Measurements from ENCODE around the gene HDAC4. TPM values are rescaled to one million over a fixed set of nuclear protein-coding genes. Genes with fewer than 3 reads are reported as not detected.

Gene HDAC4
- total and polyA plus RNA-seq, 8 donors = 1.7 to 98.8 (median 24.5) TPM

DNA sequence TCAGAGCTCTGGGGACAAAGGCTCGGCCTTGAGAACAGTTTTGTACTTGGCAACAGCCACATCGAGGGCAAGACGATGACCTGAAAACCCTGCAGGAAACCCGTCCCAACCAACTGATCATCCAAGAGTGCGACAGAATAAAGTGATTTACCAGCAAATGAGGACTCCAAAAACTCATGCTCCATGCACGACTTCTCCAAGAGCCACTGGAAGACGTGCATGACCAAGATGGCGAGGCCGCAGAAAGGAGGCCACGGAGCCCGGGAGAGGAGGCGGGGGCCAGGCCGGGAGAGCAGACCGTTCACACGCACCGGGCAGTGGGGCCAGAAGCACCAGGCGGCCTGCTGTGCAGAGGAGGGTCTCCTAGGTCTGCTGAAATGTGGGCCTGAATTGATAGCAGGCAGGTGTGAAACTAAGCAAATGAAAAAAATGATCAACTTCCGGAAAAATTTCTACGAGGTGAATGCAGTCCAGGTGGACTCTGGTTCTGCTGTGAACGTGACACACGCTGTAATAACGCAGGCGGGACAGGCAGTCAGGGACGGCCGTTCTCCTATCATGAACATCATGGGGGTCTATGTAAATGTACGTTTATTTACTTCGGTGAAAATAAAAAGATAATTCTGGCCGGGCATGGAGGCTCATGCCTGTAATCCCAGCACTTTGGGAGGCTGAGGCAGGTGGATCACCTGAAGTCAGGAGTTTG is 252.2 kb downstream of the HDAC4 start:
- TF ChIP-seq POLR2A (IDR thresholded peaks at IDR 0.05) (no peak), CTCF (IDR thresholded peaks at IDR 0.05) (no peak), EP300 (IDR thresholded peaks at IDR 0.05) (no peak), POLR2AphosphoS5 (IDR thresholded peaks at IDR 0.05) (no peak)
- peaks cover 21 to 93% (median 79%) of the 10 kb centered on the region in 4 donors for H3K36me3 ChIP-seq
- H3K27ac ChIP-seq = no peak overlapping the region
- intact Hi-C loops (cut with DNase I; ENCODE audit: low total_unique reads) = no loop called here
- 95 to 97% (median 96%) methylated on average over 28 of the region's 28 CpGs for WGBS, 5 donors
- no peak overlapping the region for H3K4me3 ChIP-seq
- peaks cover 0 to 19% (median 11%) of the 10 kb centered on the region in 4 donors for H3K4me1 ChIP-seq
- no peaks in the 10 kb centered on the region for H3K9me3 ChIP-seq
- no peaks in the 10 kb centered on the region for H3K27me3 ChIP-seq
- DNase-seq = no peak

- no peak for TF ChIP-seq POLR2AphosphoS5 (IDR thresholded peaks at IDR 0.05)
- no peak for TF ChIP-seq CTCF (IDR thresholded peaks at IDR 0.05)
- TF ChIP-seq EP300 (IDR thresholded peaks at IDR 0.05) = no peak
- TF ChIP-seq POLR2A (IDR thresholded peaks at IDR 0.05) = no peak
- no peak for DNase-seq
- intact Hi-C loops (cut with DNase I; ENCODE audit: low total_unique reads) = no loop called here
- Histone ChIP-seq H3K36me3 (peaks cover 27 to 93% (median 79%) of the 10 kb centered on the region in 4 donors), H3K27me3 (no peaks in the 10 kb centered on the region), H3K27ac (no peak overlapping the region), H3K4me1 (peaks cover 0 to 19% (median 11%) of the 10 kb centered on the region in 4 donors), H3K9me3 (no peaks in the 10 kb centered on the region), H3K4me3 (no peak overlapping the region)
- 89 to 95% (median 94%) methylated on average over 5 to 9 of the region's 9 CpGs for WGBS, 5 donors
Measured at GRCh38 chr2:239147376-239147775, 253.4 kb downstream of the HDAC4 start.

GRCh38 chr2:239146741-239147181 is 254.1 kb downstream of the HDAC4 start:
- Histone ChIP-seq H3K4me1 (peaks cover 0 to 17% (median 9%) of the 10 kb centered on the region in 4 donors), H3K27ac (no peak overlapping the region), H3K27me3 (no peaks in the 10 kb centered on the region), H3K4me3 (no peak overlapping the region), H3K9me3 (no peaks in the 10 kb centered on the region), H3K36me3 (peaks cover 28 to 93% (median 81%) of the 10 kb centered on the region in 4 donors)
- no peak for DNase-seq
- intact Hi-C loops (cut with DNase I; ENCODE audit: low total_unique reads) = no loop called here
- WGBS, 5 donors = 92 to 96% (median 94%) methylated on average over 11 to 12 of the region's 12 CpGs
- TF ChIP-seq POLR2AphosphoS5 (IDR thresholded peaks at IDR 0.05) = no peak

DNA sequence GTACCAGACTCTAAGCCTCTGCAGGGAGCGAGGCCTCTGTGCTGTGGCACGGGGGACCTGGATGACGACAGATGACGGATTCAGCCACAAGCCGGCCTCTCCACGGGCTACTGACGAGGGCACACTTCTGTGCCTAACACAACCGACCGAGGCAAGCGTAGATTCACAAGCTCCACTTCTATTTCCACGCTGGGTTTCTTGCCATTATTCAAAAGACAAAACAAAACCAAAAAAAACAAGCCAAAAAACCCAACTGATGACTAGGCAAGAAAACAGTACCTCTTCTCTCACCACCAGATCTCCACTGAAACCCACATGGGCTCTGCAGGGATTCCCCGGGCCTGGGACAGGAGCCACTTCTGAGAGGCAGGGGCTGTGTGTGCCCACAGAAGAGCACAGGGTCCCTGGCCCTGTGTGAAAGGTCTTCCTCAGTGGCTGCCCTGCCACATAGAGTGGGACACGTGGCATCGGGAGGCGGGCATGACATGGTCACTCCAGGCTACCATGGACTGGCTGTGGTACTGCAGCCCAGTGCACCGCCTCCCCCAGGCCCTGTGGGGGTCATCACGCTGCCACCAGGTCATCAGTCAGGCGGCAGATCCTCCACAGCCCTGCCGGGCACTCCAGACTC is 254.7 kb downstream of the HDAC4 start:
- peaks cover 28 to 93% (median 85%) of the 10 kb centered on the region in 4 donors for H3K36me3 ChIP-seq
- H3K27ac ChIP-seq = no peak overlapping the region
- H3K4me1 ChIP-seq = peaks cover 0 to 14% (median 8%) of the 10 kb centered on the region in 4 donors
- 86 to 93% (median 87%) methylated on average over 15 to 19 of the region's 19 CpGs for WGBS, 5 donors
- DNase-seq = no peak
- no peaks in the 10 kb centered on the region for H3K27me3 ChIP-seq
- intact Hi-C loops (cut with DNase I; ENCODE audit: low total_unique reads) = no loop called here
- no peaks in the 10 kb centered on the region for H3K9me3 ChIP-seq
- H3K4me3 ChIP-seq = no peak overlapping the region
- no peak for TF ChIP-seq EP300 (IDR thresholded peaks at IDR 0.05)
- no peak for TF ChIP-seq POLR2A (IDR thresholded peaks at IDR 0.05)
- TF ChIP-seq POLR2AphosphoS5 (IDR thresholded peaks at IDR 0.05) = no peak
- TF ChIP-seq CTCF (IDR thresholded peaks at IDR 0.05) = no peak

Measured in stomach (tissue), 9 donors.